DND-41 (cell line): Measurements from ENCODE around the gene UGT1A8.

Experiments
- ATAC-seq: fragments of 200-7000 bp; cut with Tn5 transposase; 3 replicates; pipeline ENCODE4 v1.9.1; 2021; ENCODE audit warnings: low read depth; ENCODE audit not compliant: insufficient read depth
- DNase-seq: peaks from one replicate; pipeline ENCODE4 v3.0.0-alpha.2; 2020
- H2AFZ ChIP-seq: 2 replicates; pipeline ENCODE4 v1.6.0; 2012; ENCODE audit warnings: low read depth, low read length
- H3K27ac ChIP-seq: 2 replicates; pipeline ENCODE4 v1.5.1; 2012; ENCODE audit warnings: low read length, inconsistent platforms
- H3K27me3 ChIP-seq: fragments of 200-600 bp; sonication (generic); 2 replicates; pipeline ENCODE4 v1.6.0; 2012; ENCODE audit warnings: low read length, mild to moderate bottlenecking, inconsistent platforms; ENCODE audit not compliant: insufficient read depth, poor library complexity
- H3K36me3 ChIP-seq: 2 replicates; pipeline ENCODE4 v1.5.1; 2012; ENCODE audit warnings: low read length, inconsistent platforms; ENCODE audit not compliant: insufficient read depth
- H3K4me1 ChIP-seq: 2 replicates; pipeline ENCODE4 v1.5.1; 2012; ENCODE audit warnings: mild to moderate bottlenecking, low read length; ENCODE audit not compliant: insufficient read depth
- H3K4me2 ChIP-seq: 2 replicates; pipeline ENCODE4 v1.6.0; 2012; ENCODE audit warnings: mild to moderate bottlenecking, moderate library complexity, low read length, inconsistent platforms; ENCODE audit not compliant: insufficient read depth
- H3K4me3 ChIP-seq, 2 experiments: fragments of 200-600 bp in 1 of 2; shearing (Covaris generic) in 1 of 2; 2 replicates each; pipeline ENCODE4 v1.5.1; 2012 to 2016; ENCODE audit warnings: inconsistent platforms in 2 of 2, low read length in 2 of 2, mild to moderate bottlenecking in 2 of 2, low read depth in 1 of 2, moderate library complexity in 1 of 2
- H3K79me2 ChIP-seq: 2 replicates; pipeline ENCODE4 v1.6.0; 2012; ENCODE audit warnings: low read length, inconsistent platforms; ENCODE audit not compliant: insufficient read depth
- H3K9ac ChIP-seq: 2 replicates; pipeline ENCODE4 v1.6.0; 2012; ENCODE audit warnings: low read depth, mild to moderate bottlenecking, inconsistent platforms, low read length, moderate library complexity
- H3K9me3 ChIP-seq: 2 replicates; pipeline ENCODE4 v1.5.1; 2012; ENCODE audit warnings: low read length, moderate library complexity, mild to moderate bottlenecking, inconsistent platforms; ENCODE audit not compliant: insufficient read depth, severe bottlenecking
- H4K20me1 ChIP-seq: 2 replicates; pipeline ENCODE4 v1.6.0; 2012; ENCODE audit warnings: low read length; ENCODE audit not compliant: insufficient read depth
- EZH2 ChIP-seq: IDR thresholded peaks from 3 replicates; pipeline ENCODE4 v1.6.1; 2012; ENCODE audit warnings: borderline replicate concordance, low read depth, mild to moderate bottlenecking, moderate library complexity, low read length, inconsistent platforms; ENCODE audit not compliant: severe bottlenecking
- TF ChIP-seq, protein P1 (sequence below): IDR thresholded peaks from 2 replicates; pipeline ENCODE4 v1.5.1; 2012; ENCODE audit warnings: borderline replicate concordance, low read length, moderate library complexity, mild to moderate bottlenecking; ENCODE audit not compliant: poor library complexity, severe bottlenecking; ENCODE audit errors: extremely low read depth

UGT1A8 gene

GRCh38 chr2:233668605-233669260, 51.3 kb downstream of the UGT1A8 start:
- H3K79me2 ChIP-seq = no peaks in the 10 kb centered on the region
- H3K27ac ChIP-seq = no peak overlapping the region
- DNase-seq (no peak), ATAC-seq (no peak)
- H2AFZ ChIP-seq = no peak overlapping the region
- no peak overlapping the region for H3K9ac ChIP-seq
- no peak for TF ChIP-seq EZH2
- TF ChIP-seq, protein P1, sequence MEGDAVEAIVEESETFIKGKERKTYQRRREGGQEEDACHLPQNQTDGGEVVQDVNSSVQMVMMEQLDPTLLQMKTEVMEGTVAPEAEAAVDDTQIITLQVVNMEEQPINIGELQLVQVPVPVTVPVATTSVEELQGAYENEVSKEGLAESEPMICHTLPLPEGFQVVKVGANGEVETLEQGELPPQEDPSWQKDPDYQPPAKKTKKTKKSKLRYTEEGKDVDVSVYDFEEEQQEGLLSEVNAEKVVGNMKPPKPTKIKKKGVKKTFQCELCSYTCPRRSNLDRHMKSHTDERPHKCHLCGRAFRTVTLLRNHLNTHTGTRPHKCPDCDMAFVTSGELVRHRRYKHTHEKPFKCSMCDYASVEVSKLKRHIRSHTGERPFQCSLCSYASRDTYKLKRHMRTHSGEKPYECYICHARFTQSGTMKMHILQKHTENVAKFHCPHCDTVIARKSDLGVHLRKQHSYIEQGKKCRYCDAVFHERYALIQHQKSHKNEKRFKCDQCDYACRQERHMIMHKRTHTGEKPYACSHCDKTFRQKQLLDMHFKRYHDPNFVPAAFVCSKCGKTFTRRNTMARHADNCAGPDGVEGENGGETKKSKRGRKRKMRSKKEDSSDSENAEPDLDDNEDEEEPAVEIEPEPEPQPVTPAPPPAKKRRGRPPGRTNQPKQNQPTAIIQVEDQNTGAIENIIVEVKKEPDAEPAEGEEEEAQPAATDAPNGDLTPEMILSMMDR = no peak
- H3K27me3 ChIP-seq = peaks cover 6% of the 10 kb centered on the region
- H4K20me1 ChIP-seq = no peaks in the 10 kb centered on the region
- no peak overlapping the region for H3K4me3 ChIP-seq
- no peaks in the 10 kb centered on the region for H3K4me1 ChIP-seq
- no peak overlapping the region for H3K4me2 ChIP-seq
- no peaks in the 10 kb centered on the region for H3K9me3 ChIP-seq
- H3K36me3 ChIP-seq = no peaks in the 10 kb centered on the region

DNA sequence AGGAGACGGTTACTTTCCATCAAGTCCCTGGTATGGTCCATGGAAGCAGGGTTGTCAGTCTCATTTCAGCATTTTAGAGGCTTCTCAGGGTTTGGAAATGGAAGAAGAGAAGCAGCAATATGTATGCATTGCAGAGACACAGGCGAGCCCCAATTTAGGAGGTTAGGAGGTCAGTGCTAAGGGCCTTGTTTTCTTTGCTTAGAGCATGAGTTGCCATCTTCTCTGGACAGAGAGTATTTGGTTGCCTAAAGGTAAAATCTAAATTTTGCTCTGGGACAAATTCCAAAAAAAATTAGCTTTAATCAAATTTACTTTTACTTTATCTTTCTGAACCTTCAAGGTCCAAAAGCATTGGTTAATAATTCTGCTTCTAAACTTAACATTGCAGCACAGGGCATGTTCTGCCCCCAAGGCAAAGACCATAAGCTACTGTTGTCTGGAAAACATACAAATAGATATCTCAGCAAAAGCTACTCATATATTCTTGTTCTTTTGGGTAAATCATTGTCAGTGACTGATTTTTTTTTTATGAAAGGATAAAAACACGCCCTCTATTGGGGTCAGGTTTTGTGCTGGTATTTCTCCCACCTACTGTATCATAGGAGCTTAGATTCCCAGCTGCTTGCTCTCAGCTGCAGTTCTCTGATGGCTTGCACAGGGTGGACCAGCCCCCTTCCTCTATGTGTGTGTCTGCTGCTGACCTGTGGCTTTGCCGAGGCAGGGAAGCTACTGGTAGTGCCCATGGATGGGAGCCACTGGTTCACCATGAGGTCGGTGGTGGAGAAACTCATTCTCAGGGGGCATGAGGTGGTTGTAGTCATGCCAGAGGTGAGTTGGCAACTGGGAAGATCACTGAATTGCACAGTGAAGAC, 54.1 kb downstream of the UGT1A8 start, which contains the start of gene UGT1A9:
Gene UGT1A9 (plus strand): TSS at position 609 of the 872 bp plus-strand sequence. CDS start 37 bp downstream, at position 646.
- Histone ChIP-seq H3K27ac (no peak within 1 kb of the TSS), H2AFZ (no peak within 1 kb of the TSS), H4K20me1 (no peaks in the 10 kb centered on the region), H3K27me3 (peaks cover 6% of the 10 kb centered on the region), H3K4me3 (no peak within 1 kb of the TSS), H3K9ac (no peak within 1 kb of the TSS), H3K9me3 (no peaks in the 10 kb centered on the region), H3K4me1 (no peaks in the 10 kb centered on the region), H3K4me2 (no peak within 1 kb of the TSS), H3K36me3 (no peaks in the 10 kb centered on the region), H3K79me2 (no peaks in the 10 kb centered on the region)
- no peak for DNase-seq
- no peak for ATAC-seq
- TF ChIP-seq, protein P1 = no peak
- no peak for TF ChIP-seq EZH2

- peaks cover 6% of the 10 kb centered on the region for H3K27me3 ChIP-seq
- no peak for DNase-seq
- H2AFZ ChIP-seq = no peak overlapping the region
- H4K20me1 ChIP-seq = no peaks in the 10 kb centered on the region
- no peaks in the 10 kb centered on the region for H3K9me3 ChIP-seq
- H3K4me2 ChIP-seq = no peak overlapping the region
- H3K36me3 ChIP-seq = no peaks in the 10 kb centered on the region
- H3K79me2 ChIP-seq = no peaks in the 10 kb centered on the region
- H3K9ac ChIP-seq = no peak overlapping the region
- H3K4me3 ChIP-seq = no peak overlapping the region
- TF ChIP-seq EZH2 = no peak
- TF ChIP-seq, protein P1 = no peak
- ATAC-seq = no peak
- H3K4me1 ChIP-seq = no peaks in the 10 kb centered on the region
- no peak overlapping the region for H3K27ac ChIP-seq
These were observed 55.5 kb downstream of the UGT1A8 start for GRCh38 chr2:233672886-233673285.
